Hepatic stellate cell (primary cell): Measurements from ENCODE around the gene OBI1.

Experiments used
- DNase-seq: peaks from one replicate; pipeline ENCODE4 v3.0.0; 2011; ENCODE audit warnings: low spot score

The OBI1 gene

DNA sequence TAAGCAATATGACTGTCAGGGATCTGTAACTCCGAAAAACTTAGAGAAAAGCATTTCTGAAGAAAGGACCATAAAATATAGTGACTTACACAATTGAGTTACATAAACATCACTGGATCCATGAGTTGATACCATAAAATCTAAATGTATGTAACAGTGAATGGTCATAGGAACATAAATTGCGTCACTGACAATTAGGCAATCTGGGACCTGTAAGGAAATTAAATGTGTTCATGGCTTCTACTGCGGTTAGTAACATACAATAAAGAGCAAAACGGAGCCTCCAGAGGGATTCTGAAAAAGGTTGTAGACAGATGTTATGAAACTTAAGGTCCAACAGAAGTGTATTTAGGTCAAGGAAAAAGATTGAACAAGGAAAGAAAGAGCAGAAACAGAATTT is 82.7 kb downstream of the OBI1 start:
- DNase-seq, result no peak

DNA sequence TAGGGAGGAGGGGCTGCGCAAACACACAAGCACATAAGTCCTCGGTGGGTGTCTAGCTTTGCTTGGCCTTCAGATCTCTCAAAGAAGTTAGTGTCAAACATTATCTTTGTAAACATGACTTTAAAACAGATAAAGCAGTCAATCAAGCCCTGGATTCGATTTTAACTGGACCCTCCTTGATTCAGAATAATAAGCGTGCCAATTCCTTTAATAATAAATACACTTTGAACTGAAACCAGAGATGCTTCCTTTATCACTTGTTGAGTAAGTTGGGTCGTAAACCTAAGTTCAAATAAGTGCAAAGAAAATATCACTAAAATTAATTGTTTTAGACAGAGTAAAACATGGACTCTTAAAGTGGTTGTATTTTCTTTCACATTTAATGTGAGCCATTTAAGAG is 86.5 kb downstream of the OBI1 start:
- DNase-seq, result no peak

DNA sequence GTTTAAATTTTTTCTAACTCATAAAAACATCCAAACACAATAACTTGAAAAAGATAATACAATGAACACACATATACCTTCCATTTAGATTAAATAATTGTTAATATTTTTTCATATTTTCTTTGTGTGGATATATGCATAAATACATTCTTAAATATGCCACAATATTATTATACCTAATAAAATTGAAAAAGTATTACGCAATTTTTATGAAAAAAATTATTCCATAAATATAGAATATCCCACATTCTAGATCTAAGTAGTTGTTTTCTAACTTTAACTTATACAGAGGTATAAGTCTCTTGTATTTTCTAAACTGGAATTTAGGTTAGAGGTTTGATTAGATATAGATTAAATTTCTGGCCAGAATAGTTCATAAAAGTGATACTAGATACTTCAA is 89.9 kb downstream of the OBI1 start:
- DNase-seq, result no peak

DNA sequence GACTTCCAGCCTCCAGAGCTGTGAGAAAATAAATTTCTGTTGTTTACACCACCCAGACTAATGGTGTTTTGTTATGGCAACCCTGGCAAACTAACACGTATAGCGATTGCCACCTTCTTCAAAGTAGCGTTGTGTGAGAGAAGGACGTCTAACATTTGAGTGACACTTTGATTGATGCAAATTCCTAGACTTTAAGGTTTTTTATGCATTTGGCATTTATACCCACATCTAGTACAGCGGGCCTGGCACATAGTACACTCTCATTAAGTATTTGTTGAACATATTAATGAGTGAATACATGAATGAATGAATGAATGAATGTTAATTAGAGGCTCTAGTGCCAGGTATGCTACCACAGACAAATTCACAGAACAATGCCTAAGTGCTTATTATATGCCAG is 92.3 kb downstream of the OBI1 start:
- DNase-seq, result no peak
